Liver (tissue), 3 donors: ENCODE results near the gene NAT9.

ENCODE experiments used
- CTCF ChIP-seq: fragments of 150-350 bp; IDR thresholded peaks from 2 replicates; pipeline ENCODE4 v1.5.1; 2017; ENCODE audit warnings: improper control_type of control experiment, low read depth, low read length; ENCODE audit not compliant: missing input control
- REST ChIP-seq: IDR thresholded peaks from 2 replicates; pipeline ENCODE4 v1.6.1; 2016; ENCODE audit warnings: antibody characterized with exemption, mild to moderate bottlenecking
- SP1 ChIP-seq: IDR thresholded peaks from 2 replicates; pipeline ENCODE4 v1.6.1; 2018; ENCODE audit warnings: antibody characterized with exemption, mild to moderate bottlenecking
- donor health status: healthy.
- donor health status: healthy.

- TF ChIP-seq CTCF (no peak), REST (peak; percentile 55), SP1 (peak; percentile 67)
Measured at GRCh38 chr17:74768069-74768762, 7.9 kb downstream of the NAT9 start.
